GM19035 (cell line): ENCODE data around the gene KIFAP3.
"Not testable (repeated sequence)": the region's sequence is repeated elsewhere in the genome, so short reads cannot be mapped to it uniquely, and the experiment has no call there.

ENCODE experiments used
- ATAC-seq: cut with Tn5 transposase; IDR thresholded peaks from one replicate; pipeline ENCODE4 v1.9.1; 2021; ENCODE audit not compliant: unreplicated experiment

KIFAP3 gene

GRCh38 chr1:170063109-170063826 is 11.2 kb downstream of the KIFAP3 start:
- no peak for ATAC-seq

GRCh38 chr1:170061676-170062075 is 12.8 kb downstream of the KIFAP3 start:
- not testable (repeated sequence) for ATAC-seq

- not testable (repeated sequence) for ATAC-seq
These were observed 14.4 kb downstream of the KIFAP3 start for GRCh38 chr1:170060015-170060520.

- ATAC-seq = no peak
These were observed 25.2 kb downstream of the KIFAP3 start for GRCh38 chr1:170049176-170049800.

- ATAC-seq = no peak
These were observed 26.0 kb downstream of the KIFAP3 start for GRCh38 chr1:170048515-170048914.

GRCh38 chr1:170044187-170044586 is 30.3 kb downstream of the KIFAP3 start:
- no peak for ATAC-seq

- no peak for ATAC-seq
These were observed 32.9 kb downstream of the KIFAP3 start for GRCh38 chr1:170041423-170042192.

GRCh38 chr1:170032531-170033280 is 41.8 kb downstream of the KIFAP3 start:
- no peak for ATAC-seq

- no peak for ATAC-seq
These were observed 44.3 kb downstream of the KIFAP3 start for GRCh38 chr1:170030212-170030611.

- ATAC-seq = no peak
These were observed 46.7 kb downstream of the KIFAP3 start for GRCh38 chr1:170027760-170028159.

- ATAC-seq = no peak
These were observed 53.6 kb downstream of the KIFAP3 start for GRCh38 chr1:170020859-170021258.

GRCh38 chr1:170017478-170017877 is 57.0 kb downstream of the KIFAP3 start:
- no peak for ATAC-seq

- no peak for ATAC-seq
These were observed 61.6 kb downstream of the KIFAP3 start for GRCh38 chr1:170012920-170013319.

- no peak for ATAC-seq
These were observed 64.1 kb downstream of the KIFAP3 start for GRCh38 chr1:170010443-170010842.

- ATAC-seq = no peak
These were observed 64.9 kb downstream of the KIFAP3 start for GRCh38 chr1:170009551-170009950.

- ATAC-seq = not testable (repeated sequence)
These were observed 65.8 kb downstream of the KIFAP3 start for GRCh38 chr1:170008745-170009144.

GRCh38 chr1:170003270-170003835 is 71.1 kb downstream of the KIFAP3 start:
- not testable (repeated sequence) for ATAC-seq

GRCh38 chr1:170001266-170001665 is 73.2 kb downstream of the KIFAP3 start:
- no peak for ATAC-seq

GRCh38 chr1:169999761-170000160 is 74.7 kb downstream of the KIFAP3 start:
- no peak for ATAC-seq

GRCh38 chr1:169999331-169999741 is 75.2 kb downstream of the KIFAP3 start:
- no peak for ATAC-seq

- ATAC-seq = no peak
These were observed 78.5 kb downstream of the KIFAP3 start for GRCh38 chr1:169995993-169996392.
